AG04449 (cell line): ENCODE measurements around the gene ZNF586.
"Not testable (repeated sequence)": the region's sequence is repeated elsewhere in the genome, so short reads cannot be mapped to it uniquely, and the experiment has no call there.

Experiments used
- CTCF ChIA-PET: fragments of 350-600 bp; formaldehyde crosslinking; extraction: SDS; loops from one replicate; lab custom pipeline; 2021; ENCODE audit warnings: antibody characterized with exemption; lab: Yijun Ruan, JAX
- POLR2A ChIA-PET: fragments of 400-600, 350-600 bp; formaldehyde crosslinking; extraction: SDS; loops from one replicate; lab custom pipeline; 2020; ENCODE audit warnings: antibody characterized with exemption, inconsistent platforms; lab: Yijun Ruan, JAX
- DNase-seq: peaks from one replicate; pipeline ENCODE4 v3.0.0-alpha.2; 2010; ENCODE audit warnings: low read depth, low spot score
- H3K4me3 ChIP-seq: 2 replicates; pipeline ENCODE4 v1.5.1; 2011; ENCODE audit warnings: low read depth, mild to moderate bottlenecking, control low read depth, low read length
- CTCF ChIP-seq: IDR thresholded peaks from one replicate; pipeline ENCODE4 v1.5.1; 2011; ENCODE audit warnings: mild to moderate bottlenecking, moderate library complexity, low read length, control low read depth, inconsistent platforms; ENCODE audit not compliant: insufficient read depth; ENCODE audit errors: missing control alignments

Gene ZNF586

GRCh38 chr19:57786906-57787305 is 17.4 kb downstream of the ZNF586 start:
- POLR2A ChIA-PET, result interaction anchor here (0.6 kb wide), 1 partner anchor 43 kb away, joined by 3 read pairs; the partner anchor contains the start of gene ZNF587B
- no peak for TF ChIP-seq CTCF
- DNase-seq, result no peak
- CTCF ChIA-PET, result no interaction called here
- H3K4me3 ChIP-seq, result no peak overlapping the region

GRCh38 chr19:57788114-57788692 is 18.7 kb downstream of the ZNF586 start:
- no peak for DNase-seq
- no peak overlapping the region for H3K4me3 ChIP-seq
- ChIA-PET CTCF (interaction anchor here (0.9 to 1.3 kb wide), 2 partner anchors 12 to 13 kb away, joined by 3 read pairs; no protein-coding TSS in a partner anchor), POLR2A (no interaction called here)
- TF ChIP-seq CTCF, result no peak

- TF ChIP-seq CTCF, result no peak
- H3K4me3 ChIP-seq, result no peak overlapping the region
Observed at GRCh38 chr19:57789288-57789687, 19.8 kb downstream of the ZNF586 start.

GRCh38 chr19:57796580-57796979 is 27.1 kb downstream of the ZNF586 start:
- DNase-seq, H3K4me3 ChIP-seq, POLR2A ChIA-PET, CTCF ChIA-PET: not testable (repeated sequence)

More at GRCh38 chr19:57789288-57789687, 19.8 kb downstream of the ZNF586 start:
- ChIA-PET POLR2A (no interaction called here), CTCF (interaction anchor here (1.3 kb wide), 1 partner anchor 11 kb away, joined by 3 read pairs; no protein-coding TSS in a partner anchor)
- no peak for DNase-seq

- ChIA-PET POLR2A (no interaction called here), CTCF (interaction anchor here (1.2 kb wide), 1 partner anchor 12 kb away, joined by 3 read pairs; no protein-coding TSS in a partner anchor)
- no peak for TF ChIP-seq CTCF
- no peak for DNase-seq
- H3K4me3 ChIP-seq, result no peak overlapping the region
Observed at GRCh38 chr19:57800696-57801095, 31.2 kb downstream of the ZNF586 start.

- ChIA-PET POLR2A (no interaction called here), CTCF (interaction anchor here (1.0 kb wide), 1 partner anchor 17 kb away, joined by 3 read pairs; no protein-coding TSS in a partner anchor)
- TF ChIP-seq CTCF, result no peak
- no peak for DNase-seq
- no peak overlapping the region for H3K4me3 ChIP-seq
Observed at GRCh38 chr19:57802269-57802668, 32.8 kb downstream of the ZNF586 start.

- peak overlapping the region; percentile 74 for H3K4me3 ChIP-seq
- no peak for DNase-seq
- TF ChIP-seq CTCF, result no peak
- POLR2A ChIA-PET, result no interaction called here
- CTCF ChIA-PET, result no interaction called here
Observed at GRCh38 chr19:57803265-57803593, 33.8 kb downstream of the ZNF586 start.
